HG02623 (cell line): ENCODE measurements around the gene SHKBP1.
"Not testable (repeated sequence)": the region's sequence is repeated elsewhere in the genome, so short reads cannot be mapped to it uniquely, and the experiment has no call there.

Experiments used
- ATAC-seq: cut with Tn5 transposase; IDR thresholded peaks from one replicate; pipeline ENCODE4 v1.9.1; 2021; ENCODE audit warnings: moderate library complexity; ENCODE audit not compliant: unreplicated experiment

SHKBP1 gene

DNA sequence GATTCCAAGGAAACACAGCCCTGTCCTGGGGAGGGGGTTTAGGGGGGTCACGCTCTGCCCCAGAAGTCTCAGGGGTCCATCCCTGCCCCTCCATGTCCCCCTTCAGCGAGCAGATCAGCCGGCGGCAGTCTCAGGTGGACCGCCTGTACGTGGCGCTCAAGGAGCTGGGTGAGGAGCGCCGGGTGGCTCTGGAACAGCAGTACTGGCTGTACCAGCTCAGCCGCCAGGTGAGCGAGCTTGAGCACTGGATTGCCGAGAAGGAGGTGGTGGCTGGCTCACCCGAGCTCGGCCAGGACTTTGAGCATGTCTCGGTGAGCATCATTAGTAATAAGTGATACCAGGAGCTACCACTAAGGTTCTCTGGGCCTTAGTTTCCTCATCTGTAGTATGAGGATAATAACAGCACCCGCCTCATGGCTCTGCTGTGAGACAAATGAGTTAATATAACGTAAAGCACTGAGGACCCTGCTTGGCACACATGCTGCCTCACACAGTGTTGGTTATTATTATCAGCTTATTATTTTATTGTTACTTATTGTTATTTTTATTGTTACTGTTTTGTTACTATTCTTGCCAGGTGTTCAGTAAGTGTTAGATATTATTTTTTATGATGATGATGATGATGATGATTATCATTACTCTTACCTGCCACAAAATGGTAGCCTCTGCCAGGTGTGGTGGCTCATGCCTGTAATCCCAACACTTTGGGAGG lies 20.5 kb upstream of the SHKBP1 start:
- no peak for ATAC-seq

DNA sequence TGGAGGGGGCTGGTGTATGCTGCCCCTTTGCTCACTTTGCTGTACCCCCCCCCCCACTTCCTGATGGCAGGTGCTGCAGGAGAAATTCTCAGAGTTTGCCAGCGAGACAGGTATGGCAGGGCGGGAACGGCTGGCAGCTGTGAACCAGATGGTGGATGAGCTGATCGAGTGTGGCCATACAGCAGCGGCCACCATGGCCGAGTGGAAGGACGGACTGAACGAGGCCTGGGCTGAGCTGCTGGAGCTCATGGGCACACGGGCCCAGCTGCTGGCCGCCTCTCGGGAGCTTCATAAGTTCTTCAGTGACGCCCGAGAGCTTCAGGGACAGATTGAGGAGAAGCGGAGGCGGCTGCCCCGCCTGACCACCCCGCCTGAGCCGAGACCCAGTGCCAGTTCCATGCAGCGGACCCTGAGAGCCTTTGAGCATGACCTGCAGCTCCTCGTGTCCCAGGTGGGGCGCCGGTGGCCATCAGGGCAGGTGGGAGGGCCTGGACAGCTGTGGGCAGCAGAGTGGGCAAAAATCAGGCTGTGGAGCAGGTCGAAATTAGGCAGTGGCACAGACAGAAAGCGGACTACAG lies 19.6 kb upstream of the SHKBP1 start:
- ATAC-seq, result no peak

DNA sequence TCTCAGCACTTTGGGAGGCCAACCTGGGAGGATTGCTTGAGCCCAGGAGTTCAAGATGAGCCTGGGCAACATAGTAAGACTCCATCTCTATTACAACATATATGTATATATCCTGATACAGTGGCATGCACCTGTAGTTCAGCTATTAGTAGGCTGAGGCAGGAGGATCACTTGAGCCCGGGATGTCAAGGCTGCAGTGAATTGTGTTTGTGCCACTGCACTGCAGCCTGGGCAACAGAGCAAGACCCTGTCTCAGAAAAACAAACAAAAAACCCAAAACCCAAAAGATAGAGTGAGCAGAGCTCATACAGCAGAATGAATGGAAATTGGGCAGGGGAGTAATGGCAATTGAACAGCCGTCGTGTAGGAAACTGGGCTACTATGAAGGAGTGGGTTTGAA lies 17.3 kb upstream of the SHKBP1 start:
- ATAC-seq, result no peak

DNA sequence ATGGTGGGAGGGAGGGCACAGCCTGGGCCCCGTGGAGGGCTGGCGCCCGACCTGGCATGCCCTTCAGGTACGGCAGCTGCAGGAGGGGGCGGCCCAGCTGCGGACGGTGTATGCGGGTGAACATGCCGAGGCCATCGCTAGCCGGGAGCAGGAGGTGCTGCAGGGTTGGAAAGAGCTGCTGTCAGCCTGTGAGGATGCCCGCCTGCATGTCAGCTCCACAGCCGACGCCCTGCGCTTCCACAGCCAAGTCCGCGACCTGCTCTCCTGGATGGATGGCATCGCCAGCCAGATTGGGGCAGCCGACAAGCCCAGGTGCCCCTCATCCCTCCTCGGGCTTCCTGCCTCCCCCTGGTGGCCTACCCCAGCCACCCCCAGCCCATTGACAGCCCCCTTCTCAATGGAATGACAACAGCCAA lies 16.6 kb upstream of the SHKBP1 start:
- ATAC-seq, result no peak

DNA sequence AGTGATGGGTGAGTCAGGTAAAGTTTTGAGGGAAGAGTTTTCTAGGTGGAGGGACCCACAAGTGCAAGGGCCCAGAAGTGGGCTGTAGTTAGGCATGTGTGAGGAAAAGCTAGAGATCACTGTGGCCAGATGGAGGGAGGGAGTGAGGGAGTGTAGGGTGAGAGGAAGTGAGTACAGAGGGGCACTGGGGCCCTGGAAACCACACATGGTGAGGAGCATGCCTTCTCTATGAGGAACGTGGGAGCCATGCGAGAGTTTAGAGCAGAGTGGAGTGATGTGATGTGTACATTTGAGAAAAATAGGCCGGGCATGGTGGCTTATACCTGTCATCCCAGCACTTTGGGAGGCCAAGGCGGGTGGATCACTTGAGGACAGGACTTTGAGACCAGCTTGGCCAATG lies 14.7 kb upstream of the SHKBP1 start:
- ATAC-seq, result no peak

DNA sequence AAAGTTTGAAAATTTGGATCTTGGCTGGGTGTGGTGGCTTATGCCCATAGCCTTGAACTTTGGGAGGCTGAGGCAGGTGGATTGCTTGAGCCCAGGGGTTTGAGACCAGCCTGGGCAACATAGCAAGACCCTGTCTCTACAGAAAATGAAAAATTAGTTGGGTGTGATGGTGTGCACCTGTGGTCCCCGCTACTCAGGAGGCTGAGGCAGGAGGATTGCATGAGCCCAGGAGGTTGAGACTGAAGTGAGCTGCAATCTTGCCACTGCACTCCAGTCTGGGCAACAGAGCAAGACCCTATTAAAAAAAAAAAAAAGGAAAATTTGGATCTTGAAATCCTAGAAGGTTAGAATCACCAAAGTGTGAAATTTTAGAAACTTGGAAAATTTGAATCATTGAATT lies 12.1 kb upstream of the SHKBP1 start:
- ATAC-seq, result not testable (repeated sequence)

DNA sequence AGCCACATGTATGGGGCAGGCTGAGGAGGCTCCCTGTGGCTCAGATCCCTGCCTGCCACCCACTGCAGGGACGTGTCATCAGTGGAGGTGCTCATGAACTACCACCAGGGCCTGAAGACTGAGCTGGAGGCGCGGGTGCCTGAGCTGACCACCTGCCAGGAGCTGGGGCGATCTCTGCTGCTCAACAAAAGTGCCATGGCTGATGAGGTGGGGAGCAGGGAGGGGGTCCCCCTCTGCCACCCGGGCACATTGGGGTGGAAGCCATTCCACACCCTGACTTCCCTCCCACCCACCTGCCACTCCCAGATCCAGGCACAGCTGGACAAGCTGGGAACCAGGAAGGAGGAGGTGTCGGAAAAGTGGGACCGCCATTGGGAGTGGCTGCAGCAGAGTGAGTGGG lies 11.3 kb upstream of the SHKBP1 start:
- no peak for ATAC-seq

DNA sequence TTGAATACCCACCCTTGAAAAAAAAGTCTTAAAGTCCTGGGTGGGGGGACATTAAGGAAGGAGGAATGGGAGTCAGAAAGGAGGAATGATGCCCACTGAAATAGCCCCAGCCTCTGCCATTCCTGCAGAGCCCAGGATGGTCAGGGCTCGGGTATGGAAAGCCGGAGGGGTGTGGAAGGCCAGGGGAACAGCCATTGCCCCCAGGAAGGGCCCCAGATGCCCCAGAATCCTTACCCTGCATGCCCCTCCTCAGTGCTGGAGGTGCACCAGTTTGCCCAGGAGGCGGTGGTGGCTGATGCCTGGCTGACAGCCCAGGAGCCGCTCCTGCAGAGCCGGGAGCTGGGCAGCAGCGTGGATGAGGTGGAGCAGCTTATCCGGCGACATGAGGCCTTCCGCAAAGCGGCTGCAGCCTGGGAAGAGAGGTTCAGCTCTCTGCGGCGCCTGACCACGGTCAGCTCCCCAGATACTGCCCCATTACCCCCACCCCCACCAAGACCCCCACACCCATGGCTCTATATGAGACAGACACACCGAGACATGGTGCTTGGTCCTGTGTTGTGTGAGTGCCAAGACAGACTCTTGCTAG lies 10.7 kb upstream of the SHKBP1 start:
- no peak for ATAC-seq

DNA sequence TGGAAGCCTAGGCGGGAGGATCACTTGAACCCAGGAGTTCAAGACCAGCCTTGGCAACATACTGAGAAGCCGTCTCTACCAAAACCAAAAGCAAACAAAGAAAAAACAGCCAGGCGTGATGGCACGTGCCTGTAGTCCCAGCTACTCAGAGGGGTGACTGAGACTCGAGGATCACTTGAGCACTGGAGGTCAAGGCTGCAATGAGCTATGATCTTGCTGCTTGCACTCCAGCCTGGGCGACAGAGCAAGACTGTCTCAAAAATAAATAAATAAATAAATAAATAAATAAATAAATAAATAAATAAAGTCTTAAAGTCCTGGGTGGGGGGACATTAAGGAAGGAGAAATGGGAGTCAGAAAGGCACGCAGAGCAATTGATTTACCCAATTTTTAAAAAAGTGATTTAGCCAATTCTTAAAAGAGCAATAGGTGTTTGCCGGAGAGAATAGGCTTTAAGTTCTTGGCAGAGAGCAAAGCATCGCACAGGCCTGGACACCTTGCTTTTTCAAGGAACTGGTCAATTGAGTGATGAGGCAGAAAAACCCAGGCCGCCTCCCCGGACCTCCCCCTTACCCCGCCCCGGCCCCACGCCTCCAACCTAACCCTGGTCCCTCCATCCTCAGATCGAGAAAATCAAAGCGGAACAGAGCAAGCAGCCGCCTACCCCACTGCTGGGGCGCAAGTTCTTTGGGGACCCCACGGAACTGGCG lies 9.5 kb upstream of the SHKBP1 start:
- no peak for ATAC-seq

DNA sequence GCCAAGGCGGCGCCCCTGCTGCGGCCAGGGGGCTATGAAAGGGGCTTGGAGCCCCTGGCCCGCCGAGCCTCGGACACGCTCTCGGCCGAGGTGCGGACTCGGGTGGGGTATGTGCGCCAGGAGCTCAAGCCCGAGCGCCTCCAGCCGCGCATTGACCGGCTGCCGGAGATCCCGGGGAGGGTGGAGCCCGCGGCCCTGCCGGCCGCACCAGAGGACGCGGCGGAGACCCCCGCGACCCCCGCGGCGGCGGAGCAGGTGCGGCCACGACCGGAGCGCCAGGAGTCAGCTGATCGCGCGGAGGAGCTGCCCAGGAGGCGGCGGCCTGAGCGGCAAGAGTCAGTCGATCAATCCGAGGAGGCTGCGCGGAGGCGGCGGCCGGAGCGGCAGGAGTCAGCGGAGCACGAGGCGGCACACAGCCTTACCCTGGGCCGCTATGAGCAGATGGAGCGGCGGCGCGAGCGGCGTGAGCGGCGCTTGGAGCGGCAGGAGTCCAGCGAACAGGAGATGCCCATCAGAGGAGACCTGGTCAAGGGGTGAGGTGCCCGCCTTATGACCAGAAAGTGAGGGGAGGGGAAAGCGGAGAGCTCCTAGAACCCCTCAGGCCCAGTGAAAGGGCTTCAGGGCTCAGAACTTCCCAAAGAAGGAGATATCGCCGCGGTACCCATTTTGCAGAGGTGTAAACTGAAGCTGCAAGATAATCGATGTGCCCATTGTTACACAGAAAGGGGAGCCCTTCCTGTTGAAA lies 8.8 kb upstream of the SHKBP1 start:
- ATAC-seq, result no peak

DNA sequence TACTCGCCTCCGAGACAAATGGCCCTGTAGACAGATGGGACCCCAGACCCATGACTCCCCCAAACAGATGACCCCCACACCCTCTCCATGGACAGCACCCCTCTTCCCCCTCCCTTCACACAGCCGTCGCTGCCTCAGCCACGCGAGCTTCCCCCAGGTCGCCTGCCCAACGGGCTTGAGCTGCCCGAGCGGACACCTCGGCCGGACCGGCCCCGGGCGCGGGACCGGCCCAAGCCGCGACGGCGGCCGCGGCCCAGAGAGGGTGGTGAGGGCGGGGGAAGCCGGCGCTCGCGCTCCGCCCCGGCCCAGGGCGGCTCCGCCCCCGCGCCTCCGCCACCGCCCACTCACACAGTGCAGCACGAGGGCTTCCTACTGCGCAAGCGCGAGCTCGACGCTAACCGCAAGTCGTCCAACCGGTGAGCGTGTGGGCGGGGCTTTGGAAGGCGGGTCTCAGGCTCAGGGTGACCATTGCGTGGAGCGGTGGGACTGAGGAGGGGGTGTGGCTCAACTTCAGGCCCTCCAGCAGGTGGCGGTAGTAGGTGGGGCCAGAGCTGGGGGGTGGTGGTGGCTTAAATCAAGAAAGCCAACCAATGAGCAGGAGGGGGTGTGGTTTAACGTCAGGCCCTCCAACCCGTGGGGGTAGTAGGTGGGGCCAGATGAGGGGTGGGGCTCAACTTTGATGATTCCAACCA lies 6.2 kb upstream of the SHKBP1 start:
- ATAC-seq, result peak; percentile 72

DNA sequence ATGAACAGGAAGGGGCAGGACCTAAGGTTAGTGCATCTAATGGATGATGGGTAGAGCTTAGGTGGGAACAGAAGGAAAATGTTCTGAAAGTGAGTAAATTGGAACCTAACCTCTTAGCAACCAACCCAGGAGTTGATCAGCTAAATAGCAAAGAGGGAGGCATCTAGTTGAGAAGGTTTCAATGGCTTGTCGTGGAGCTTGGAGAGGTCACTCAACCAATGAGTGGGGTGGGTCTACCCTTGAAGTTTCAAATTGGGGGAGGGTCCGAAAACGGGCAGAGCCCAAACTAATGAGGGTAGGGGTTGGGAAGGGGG lies 5.7 kb upstream of the SHKBP1 start:
- no peak for ATAC-seq

DNA sequence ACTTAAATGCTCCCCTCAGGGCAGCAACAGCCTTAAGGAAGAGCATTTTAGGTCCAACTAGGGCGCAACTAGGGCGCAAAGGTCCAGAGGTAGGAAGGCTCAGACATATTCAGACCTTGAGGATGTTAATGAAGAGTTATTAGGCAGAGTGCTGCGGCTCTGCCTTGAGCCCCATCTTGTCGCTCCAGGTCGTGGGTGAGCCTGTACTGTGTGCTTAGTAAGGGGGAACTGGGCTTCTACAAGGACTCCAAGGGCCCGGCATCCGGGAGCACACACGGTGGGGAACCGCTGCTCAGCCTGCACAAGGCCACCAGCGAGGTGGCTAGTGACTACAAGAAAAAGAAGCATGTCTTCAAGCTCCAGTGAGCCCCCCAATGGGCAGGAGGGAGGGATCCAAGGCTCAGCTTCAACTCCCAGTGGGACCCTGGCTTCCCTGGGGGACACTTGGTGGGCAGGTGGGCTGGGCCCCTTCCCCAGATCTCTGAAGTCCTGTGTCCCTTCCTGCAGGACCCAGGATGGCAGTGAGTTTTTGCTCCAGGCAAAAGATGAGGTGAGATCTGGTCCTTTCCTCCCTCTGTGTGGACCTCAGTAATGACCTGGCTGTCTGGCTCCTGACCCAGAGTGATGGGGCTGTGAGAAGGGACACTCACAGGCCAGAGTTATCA lies 4.7 kb upstream of the SHKBP1 start:
- no peak for ATAC-seq

DNA sequence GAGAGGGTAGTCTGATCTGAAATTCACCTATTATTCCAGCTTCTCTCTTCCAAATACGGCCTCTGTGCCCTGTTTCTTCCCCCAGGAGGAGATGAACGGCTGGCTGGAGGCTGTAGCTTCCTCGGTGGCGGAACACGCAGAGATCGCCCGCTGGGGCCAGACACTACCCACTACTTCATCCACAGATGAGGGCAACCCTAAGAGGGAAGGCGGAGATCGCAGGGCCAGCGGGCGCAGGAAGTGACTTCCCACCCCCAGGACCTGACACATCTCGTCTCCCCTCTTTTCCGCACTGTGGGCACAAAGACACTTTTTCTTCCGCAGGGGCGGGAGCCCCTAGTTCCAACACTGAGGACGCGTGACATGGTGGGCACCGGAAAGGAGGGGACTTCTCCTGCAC lies 1.3 kb upstream of the SHKBP1 start:
- ATAC-seq, result no peak

DNA sequence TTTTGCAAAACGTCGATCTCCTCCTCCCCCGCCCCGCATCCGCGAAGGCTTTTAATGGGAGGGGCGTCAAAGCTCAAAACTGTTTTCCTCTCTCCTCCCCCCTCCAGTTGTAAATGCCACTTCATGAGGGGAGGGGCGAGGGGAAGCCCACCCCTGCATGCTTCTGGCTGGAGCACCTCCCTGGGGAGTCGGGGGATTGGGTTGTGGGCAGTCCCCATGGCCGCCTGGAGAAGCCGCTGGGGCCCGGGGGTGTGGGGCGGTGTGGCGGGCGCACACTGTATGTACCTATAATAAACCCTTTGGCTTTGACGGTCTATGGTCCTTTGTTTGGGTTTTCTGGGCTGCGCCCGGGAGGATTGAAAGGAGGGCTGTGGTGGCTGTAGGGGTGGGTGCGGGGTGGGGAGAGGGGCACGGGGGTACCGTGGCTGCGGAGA lies 505 bp upstream of the SHKBP1 start:
- no peak for ATAC-seq

DNA sequence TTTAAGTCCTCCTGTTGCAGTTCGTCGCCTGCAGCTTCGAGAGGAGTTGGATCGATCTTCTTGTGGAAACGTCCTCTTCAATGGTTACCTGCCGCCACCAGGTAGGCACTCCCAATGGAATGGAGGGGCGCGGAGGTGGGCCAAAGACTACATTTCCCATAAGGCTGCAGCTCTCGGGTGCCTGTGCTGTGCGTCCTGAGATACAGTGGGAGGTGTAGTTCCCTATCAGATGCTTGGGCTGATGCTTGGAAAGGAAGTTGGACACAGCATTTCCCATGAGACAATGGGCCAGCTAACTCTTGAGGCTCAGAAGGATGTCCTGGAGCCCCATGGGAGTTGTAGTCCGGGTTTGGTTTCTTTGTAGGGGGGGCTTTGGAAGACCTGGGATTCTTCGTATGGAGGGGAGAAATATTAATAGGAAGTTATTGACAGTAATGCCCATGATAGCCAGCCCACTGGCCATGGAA lies 1.8 kb downstream of the SHKBP1 start:
- ATAC-seq, result no peak

DNA sequence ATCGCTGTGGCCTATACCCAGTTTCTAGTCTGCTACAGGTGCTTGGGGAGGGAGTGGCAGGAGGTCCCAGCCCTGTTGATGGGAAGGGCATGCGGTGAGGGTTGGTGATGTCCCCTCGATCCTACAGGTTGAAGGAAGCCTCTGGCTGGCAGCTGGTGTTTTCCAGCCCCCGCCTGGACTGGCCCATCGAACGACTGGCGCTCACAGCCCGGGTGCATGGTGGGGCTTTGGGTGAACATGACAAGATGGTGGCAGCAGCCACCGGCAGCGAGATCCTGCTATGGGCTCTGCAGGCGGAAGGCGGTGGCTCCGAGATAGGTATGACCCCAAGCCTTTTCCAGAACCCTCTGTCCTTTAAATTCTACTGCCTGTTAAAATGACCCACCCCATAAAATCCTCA lies 3.9 kb downstream of the SHKBP1 start:
- ATAC-seq, result no peak

DNA sequence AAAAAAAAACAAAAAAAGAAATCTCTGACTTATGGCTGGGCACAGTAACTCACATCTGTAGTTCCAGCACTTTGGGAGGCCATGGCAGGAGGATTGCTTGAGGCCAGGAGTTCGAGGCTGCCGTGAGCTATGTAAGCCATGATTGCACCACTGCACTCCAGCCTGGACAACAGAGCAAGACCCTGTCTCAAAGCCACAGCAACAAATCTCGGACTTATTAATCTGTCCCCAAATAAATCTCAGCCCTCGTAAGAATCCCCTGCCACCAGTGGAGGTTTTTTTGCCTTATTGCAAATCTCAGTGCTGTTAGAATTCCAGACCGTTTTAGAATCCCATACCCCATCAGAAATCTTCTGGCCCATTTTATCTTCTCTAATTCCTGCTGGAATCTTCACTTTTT lies 4.9 kb downstream of the SHKBP1 start:
- no peak for ATAC-seq

DNA sequence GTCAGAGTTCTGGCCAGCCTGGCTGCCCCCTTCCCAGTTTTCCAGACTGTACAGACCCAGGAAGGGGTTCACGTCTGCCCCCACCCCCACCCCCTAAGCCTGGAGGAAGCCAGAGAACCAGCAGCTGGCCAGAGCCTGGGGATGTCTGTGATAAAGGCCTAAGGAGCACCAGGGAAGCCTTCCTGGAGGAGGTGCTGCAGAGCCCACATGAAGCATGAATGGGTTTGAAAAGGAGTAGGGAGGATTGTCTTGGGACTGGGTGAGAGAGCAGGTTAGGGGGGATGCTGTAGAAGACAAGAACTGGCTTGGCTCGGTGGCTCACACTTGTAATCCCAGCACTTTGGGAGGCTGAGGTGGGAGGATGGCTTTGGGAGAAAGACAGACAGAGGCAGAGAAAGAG lies 5.8 kb downstream of the SHKBP1 start:
- ATAC-seq, result no peak

DNA sequence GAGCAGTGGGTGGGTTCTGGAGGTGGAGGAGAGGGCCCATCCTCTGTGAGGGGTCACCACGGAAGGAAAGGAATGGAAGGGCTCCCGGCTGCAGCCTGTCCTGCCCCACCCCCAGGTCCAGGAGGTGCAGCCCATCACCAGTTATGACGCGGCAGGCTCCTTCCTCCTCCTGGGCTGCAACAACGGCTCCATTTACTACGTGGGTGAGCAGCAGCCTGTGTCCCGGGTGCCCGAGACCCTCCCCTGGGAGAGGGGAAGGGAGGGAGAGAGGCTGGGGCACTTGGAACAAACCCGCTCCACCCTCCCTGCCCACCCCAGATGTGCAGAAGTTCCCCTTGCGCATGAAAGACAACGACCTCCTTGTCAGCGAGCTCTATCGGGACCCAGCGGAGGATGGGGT lies 6.6 kb downstream of the SHKBP1 start:
- no peak for ATAC-seq
